SU-DHL-6 (cell line): ENCODE data around the gene CARD9.

Experiments used
- H2AFZ ChIP-seq: fragments of 200-600 bp; sonication (generic); 2 replicates; pipeline ENCODE4 v1.6.1; 2014; ENCODE audit warnings: low read depth, mild to moderate bottlenecking, moderate library complexity, mixed read lengths, antibody characterized with exemption, low read length; ENCODE audit not compliant: severe bottlenecking
- H3F3A ChIP-seq: fragments of 200-600 bp; shearing (Covaris generic); 2 replicates; pipeline ENCODE4 v1.6.0; 2016; ENCODE audit warnings: antibody characterized with exemption, mild to moderate bottlenecking; ENCODE audit not compliant: insufficient read depth
- H3K27ac ChIP-seq: fragments of 200-600 bp; sonication (generic); 2 replicates; pipeline ENCODE4 v1.5.1; 2016; ENCODE audit warnings: low read depth, mild to moderate bottlenecking, low read length, moderate library complexity, mixed read lengths
- H3K27me3 ChIP-seq: fragments of 200-600 bp; sonication (generic), shearing (Covaris generic); 2 replicates; pipeline ENCODE4 v1.6.0; 2014; ENCODE audit warnings: mild to moderate bottlenecking, low read length
- H3K36me3 ChIP-seq: fragments of 200-600 bp; sonication (generic); 2 replicates; pipeline ENCODE4 v1.6.1; 2014; ENCODE audit warnings: mild to moderate bottlenecking, low read length, mixed read lengths
- H3K4me2 ChIP-seq: fragments of 300-600, 200-600 bp; shearing (Covaris generic), sonication (generic); 2 replicates; pipeline ENCODE4 v1.6.0; 2014; ENCODE audit warnings: low read length, low read depth, mild to moderate bottlenecking; ENCODE audit not compliant: poor library complexity, severe bottlenecking
- H3K4me3 ChIP-seq: fragments of 200-600 bp; sonication (generic); 2 replicates; pipeline ENCODE4 v1.5.1; 2014; ENCODE audit warnings: antibody characterized with exemption, low read length, mild to moderate bottlenecking, mixed read lengths; ENCODE audit not compliant: insufficient read depth, poor library complexity, severe bottlenecking
- H3K79me2 ChIP-seq: fragments of 200-600 bp; sonication (generic); 2 replicates; pipeline ENCODE4 v1.6.1; 2014; ENCODE audit warnings: mild to moderate bottlenecking, low read length, moderate library complexity; ENCODE audit not compliant: insufficient read depth
- H3K9ac ChIP-seq: fragments of 200-600 bp; sonication (generic); 2 replicates; pipeline ENCODE4 v1.7.0; 2014; ENCODE audit warnings: mild to moderate bottlenecking, low read length
- H3K9me2 ChIP-seq: fragments of 200-600 bp; sonication (generic); replicated peaks from 2 replicates; pipeline ENCODE4 v1.6.1; 2014; ENCODE audit warnings: low read length; ENCODE audit not compliant: insufficient read depth
- H3K9me3 ChIP-seq: fragments of 200-600 bp; sonication (generic); 2 replicates; pipeline ENCODE4 v1.6.1; 2014; ENCODE audit warnings: low read length, mixed read lengths; ENCODE audit not compliant: insufficient read depth
- H4K20me1 ChIP-seq: fragments of 200-600 bp; sonication (generic); 2 replicates; pipeline ENCODE4 v1.6.1; 2014; ENCODE audit warnings: low read depth, mild to moderate bottlenecking, antibody characterized with exemption, low read length, moderate library complexity, mixed read lengths
- CTCF ChIP-seq: fragments of 200-600 bp; sonication (generic); IDR thresholded peaks from one replicate; pipeline ENCODE4 v1.5.1; 2017; ENCODE audit warnings: antibody characterized with exemption, mild to moderate bottlenecking, low read length, moderate library complexity; ENCODE audit not compliant: insufficient read depth, poor library complexity, severe bottlenecking
- EZH2phosphoT487 ChIP-seq: fragments of 200-600 bp; sonication (generic), shearing (Covaris generic); conservative IDR thresholded peaks from 2 replicates; pipeline ENCODE4 v1.6.1; 2018; ENCODE audit warnings: mild to moderate bottlenecking, antibody characterized with exemption, low read length, moderate library complexity, mixed read lengths

The CARD9 gene

GRCh38 chr9:136316896-136317676 is 56.4 kb downstream of the CARD9 start:
- Histone ChIP-seq H3K27me3 (no peaks in the 10 kb centered on the region), H3K27ac (no peak overlapping the region), H3K4me3 (no peak overlapping the region), H3K79me2 (no peaks in the 10 kb centered on the region), H4K20me1 (no peaks in the 10 kb centered on the region), H3K4me2 (no peak overlapping the region), H3K36me3 (no peaks in the 10 kb centered on the region), H3K9ac (no peak overlapping the region), H2AFZ (no peak overlapping the region), H3K9me3 (peaks cover 13% of the 10 kb centered on the region; the same call in 1 of the 2 replicates), H3K9me2 (no peaks in the 10 kb centered on the region), H3F3A (no peaks in the 10 kb centered on the region)
- TF ChIP-seq CTCF: no peak
- no peak for TF ChIP-seq EZH2phosphoT487

DNA sequence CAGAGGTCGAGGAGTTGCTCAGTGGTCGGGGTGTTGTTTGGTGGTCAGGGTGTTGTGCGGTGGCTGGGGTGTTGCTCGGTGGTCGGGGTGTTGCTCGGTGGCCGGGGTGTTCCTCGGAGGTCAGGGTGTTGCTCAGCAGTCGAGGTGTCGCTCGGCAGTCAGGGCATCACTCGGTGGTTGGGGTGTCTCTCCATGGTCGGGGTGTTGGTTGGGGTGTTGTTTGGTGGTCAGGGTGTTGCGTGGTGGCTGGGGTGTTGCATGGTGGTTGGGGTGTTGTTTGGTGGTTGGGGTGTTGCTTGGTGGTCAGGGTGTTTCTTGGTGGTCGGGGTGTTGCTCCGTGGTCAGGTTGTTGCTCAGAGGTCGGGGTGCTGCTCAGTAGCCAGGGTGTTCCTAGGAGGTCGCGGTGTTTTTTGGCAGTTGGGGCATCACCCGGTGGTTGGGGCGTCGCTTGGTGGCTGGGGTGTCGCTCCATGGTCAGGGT is 57.2 kb downstream of the CARD9 start:
- Histone ChIP-seq H3K4me3 (no peak overlapping the region), H2AFZ (no peak overlapping the region), H3K4me2 (no peak overlapping the region), H3K36me3 (no peaks in the 10 kb centered on the region), H3K9me3 (peaks cover 13% of the 10 kb centered on the region; the same call in 1 of the 2 replicates), H3F3A (no peaks in the 10 kb centered on the region), H3K27me3 (no peaks in the 10 kb centered on the region), H4K20me1 (no peaks in the 10 kb centered on the region), H3K27ac (no peak overlapping the region), H3K9ac (no peak overlapping the region), H3K9me2 (no peaks in the 10 kb centered on the region), H3K79me2 (no peaks in the 10 kb centered on the region)
- TF ChIP-seq EZH2phosphoT487 (no peak), CTCF (no peak)

DNA sequence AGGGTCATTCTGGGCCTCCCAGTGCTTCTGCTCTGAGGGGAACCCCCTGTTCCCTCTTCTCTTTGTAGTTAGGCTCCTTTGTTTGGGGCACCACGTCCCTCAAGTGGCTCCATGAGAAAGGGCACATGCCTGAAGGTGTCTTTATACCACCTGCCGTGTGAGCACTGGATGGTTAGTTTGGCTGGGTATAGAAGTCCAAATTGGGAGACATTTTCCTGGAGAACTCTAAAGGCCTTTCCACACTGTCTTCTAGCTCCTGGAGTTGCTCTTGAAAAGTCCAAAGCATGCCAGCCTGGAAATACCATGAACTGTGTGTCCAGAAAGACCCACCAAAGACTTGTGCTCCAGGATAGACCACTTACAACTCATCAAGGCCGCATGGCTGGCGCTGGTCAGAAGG is 58.5 kb downstream of the CARD9 start:
- Histone ChIP-seq H3K79me2 (no peaks in the 10 kb centered on the region), H3K4me2 (no peak overlapping the region), H3K27ac (no peak overlapping the region), H3K9ac (no peak overlapping the region), H3K9me2 (no peaks in the 10 kb centered on the region), H3F3A (no peaks in the 10 kb centered on the region), H3K9me3 (peaks cover 13% of the 10 kb centered on the region; the same call in 1 of the 2 replicates), H4K20me1 (no peaks in the 10 kb centered on the region), H2AFZ (no peak overlapping the region), H3K27me3 (no peaks in the 10 kb centered on the region), H3K4me3 (no peak overlapping the region), H3K36me3 (no peaks in the 10 kb centered on the region)
- TF ChIP-seq CTCF (no peak), EZH2phosphoT487 (no peak)
